Upper lobe of right lung (tissue), 1 donor: ENCODE results near the gene SFT2D1. TPM values are rescaled to one million over a fixed set of nuclear protein-coding genes. Genes with fewer than 3 reads are reported as not detected.

ENCODE experiments used
- ATAC-seq: fragments of 200-7000 bp; cut with Tn5 transposase; one replicate; pipeline ENCODE4 v1.9.1; 2020; ENCODE audit warnings: mild to moderate bottlenecking, moderate library complexity
- DNase-seq: peaks from one replicate; pipeline ENCODE4 v3.0.0-alpha.2; 2020
- H3K27ac ChIP-seq: fragments of 200-600 bp; one replicate; pipeline ENCODE4 v1.8.0; 2022
- H3K27me3 ChIP-seq: fragments of 200-600 bp; one replicate; pipeline ENCODE4 v1.8.0; 2022; ENCODE audit warnings: mild to moderate bottlenecking
- H3K36me3 ChIP-seq: fragments of 200-600 bp; one replicate; pipeline ENCODE4 v1.8.0; 2022
- H3K4me1 ChIP-seq: fragments of 200-600 bp; one replicate; pipeline ENCODE4 v1.8.0; 2022
- H3K4me3 ChIP-seq: fragments of 200-600 bp; one replicate; pipeline ENCODE4 v1.8.0; 2022; ENCODE audit warnings: mild to moderate bottlenecking
- H3K9me3 ChIP-seq: fragments of 200-600 bp; one replicate; pipeline ENCODE4 v1.8.0; 2022
- CTCF ChIP-seq: fragments of 200-600 bp; IDR thresholded peaks from one replicate; pipeline ENCODE4 v1.8.0; 2022; ENCODE audit warnings: antibody characterized with exemption
- intact Hi-C: fragments of 100-400 bp; cut with DNase I; formaldehyde crosslinking; loops from one replicate; pipeline ENCODE4 v1.11.0; 2022
- total RNA-seq: library from RNA; stranded (reverse); fragmentation: NEBNext Ultra II Directional; extraction: Animal tissue kit (Norgen Biotek cat#: 25700); gene quantifications from one replicate; pipeline ENCODE4 v1.2.1, GENCODE V29; 2021
- donor health status: DM: no; HTN: yes; CAD: no; lungs with severe emphysema.

Gene SFT2D1
- total RNA-seq, 1 donor from 2014 or later = 49.7 TPM

GRCh38 chr6:166381381-166381732 lies 39.0 kb upstream of the SFT2D1 start:
- intact Hi-C loops = no loop called here
- no peak for TF ChIP-seq CTCF

GRCh38 chr6:166379800-166380199 lies 37.5 kb upstream of the SFT2D1 start:
- no peak overlapping the region for H3K27ac ChIP-seq
- no peaks in the 10 kb centered on the region for H3K9me3 ChIP-seq
- no peak overlapping the region for H3K4me3 ChIP-seq
- TF ChIP-seq CTCF = no peak
- DNase-seq (no peak), ATAC-seq (no peak)
- no peaks in the 10 kb centered on the region for H3K36me3 ChIP-seq
- H3K27me3 ChIP-seq = no peaks in the 10 kb centered on the region
- intact Hi-C loops = no loop called here
- H3K4me1 ChIP-seq = peaks cover 20% of the 10 kb centered on the region

More at GRCh38 chr6:166381381-166381732, 39.0 kb upstream of the SFT2D1 start:
- Histone ChIP-seq H3K4me1 (peaks cover 20% of the 10 kb centered on the region), H3K9me3 (no peaks in the 10 kb centered on the region), H3K4me3 (peak overlapping the region; percentile 93), H3K27me3 (no peaks in the 10 kb centered on the region), H3K36me3 (no peaks in the 10 kb centered on the region), H3K27ac (peak overlapping the region; percentile 96)
- ATAC-seq (no peak), DNase-seq (no peak)

GRCh38 chr6:166379103-166379586 lies 36.8 kb upstream of the SFT2D1 start:
- intact Hi-C loops = no loop called here
- Histone ChIP-seq H3K4me3 (no peak overlapping the region), H3K9me3 (no peaks in the 10 kb centered on the region), H3K36me3 (no peaks in the 10 kb centered on the region), H3K4me1 (peaks cover 19% of the 10 kb centered on the region), H3K27ac (no peak overlapping the region), H3K27me3 (no peaks in the 10 kb centered on the region)
- DNase-seq (no peak), ATAC-seq (no peak)
- TF ChIP-seq CTCF = no peak

GRCh38 chr6:166377721-166378120 lies 35.4 kb upstream of the SFT2D1 start:
- intact Hi-C loops = no loop called here
- H3K9me3 ChIP-seq = no peaks in the 10 kb centered on the region
- no peak for TF ChIP-seq CTCF
- H3K27ac ChIP-seq = no peak overlapping the region
- no peak for ATAC-seq
- DNase-seq = no peak
- H3K4me3 ChIP-seq = no peak overlapping the region
- H3K36me3 ChIP-seq = no peaks in the 10 kb centered on the region
- peaks cover 13% of the 10 kb centered on the region for H3K4me1 ChIP-seq
- no peaks in the 10 kb centered on the region for H3K27me3 ChIP-seq

GRCh38 chr6:166375013-166375412 lies 32.7 kb upstream of the SFT2D1 start:
- ATAC-seq = no peak
- peaks cover 6% of the 10 kb centered on the region for H3K4me1 ChIP-seq
- DNase-seq = no peak
- no peak overlapping the region for H3K27ac ChIP-seq
- intact Hi-C loops = no loop called here
- no peak for TF ChIP-seq CTCF
- H3K27me3 ChIP-seq = no peaks in the 10 kb centered on the region
- H3K4me3 ChIP-seq = no peak overlapping the region
- H3K9me3 ChIP-seq = no peaks in the 10 kb centered on the region
- no peaks in the 10 kb centered on the region for H3K36me3 ChIP-seq

- Histone ChIP-seq H3K27ac (no peak overlapping the region), H3K36me3 (peaks cover 15% of the 10 kb centered on the region), H3K27me3 (no peaks in the 10 kb centered on the region), H3K4me1 (no peaks in the 10 kb centered on the region), H3K9me3 (no peaks in the 10 kb centered on the region), H3K4me3 (no peak overlapping the region)
- ATAC-seq (no peak), DNase-seq (no peak)
- intact Hi-C loops = no loop called here
- no peak for TF ChIP-seq CTCF
Observed at GRCh38 chr6:166370489-166370888, 28.1 kb upstream of the SFT2D1 start.
